A549 (cell line): ENCODE data around the gene TGIF1.
A peak's percentile ranks its signal among the peaks of the same experiment; 100 is the strongest.

Experiments
- CTCF ChIP-seq: fragments of >200 bp; sonication (Bioruptor Twin); formaldehyde crosslinking; IDR thresholded peaks from 3 replicates; pipeline ENCODE4 v1.5.1; 2016
- GATA3 ChIP-seq: IDR thresholded peaks from 2 replicates; pipeline ENCODE4 v1.6.1; 2012; ENCODE audit warnings: borderline replicate concordance
- POLR2A ChIP-seq: IDR thresholded peaks from 2 replicates; pipeline ENCODE4 v1.6.1; 2012; ENCODE audit warnings: mild to moderate bottlenecking, low read length
- TF ChIP-seq, protein P1 (sequence below): fragments of 450-650 bp; IDR thresholded peaks from 2 replicates; pipeline ENCODE4 v1.6.1; 2014; ENCODE audit warnings: antibody characterized with exemption
- TF ChIP-seq, protein P2 (sequence below): fragments of 250-450 bp; sonication (Bioruptor Pico); IDR thresholded peaks from 2 replicates; pipeline ENCODE4 v1.5.0; 2021; ENCODE audit warnings: mild to moderate bottlenecking, moderate library complexity, borderline replicate concordance

GRCh38 chr18:3448838-3449511, 997 bp upstream of the TGIF1 start:
- TF ChIP-seq, protein P1, sequence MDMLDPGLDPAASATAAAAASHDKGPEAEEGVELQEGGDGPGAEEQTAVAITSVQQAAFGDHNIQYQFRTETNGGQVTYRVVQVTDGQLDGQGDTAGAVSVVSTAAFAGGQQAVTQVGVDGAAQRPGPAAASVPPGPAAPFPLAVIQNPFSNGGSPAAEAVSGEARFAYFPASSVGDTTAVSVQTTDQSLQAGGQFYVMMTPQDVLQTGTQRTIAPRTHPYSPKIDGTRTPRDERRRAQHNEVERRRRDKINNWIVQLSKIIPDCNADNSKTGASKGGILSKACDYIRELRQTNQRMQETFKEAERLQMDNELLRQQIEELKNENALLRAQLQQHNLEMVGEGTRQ, result 0 out of 2 replicates have a peak, but pooled peaks have one; percentile 20
- peak; percentile 47 for TF ChIP-seq POLR2A
- TF ChIP-seq, protein P2, sequence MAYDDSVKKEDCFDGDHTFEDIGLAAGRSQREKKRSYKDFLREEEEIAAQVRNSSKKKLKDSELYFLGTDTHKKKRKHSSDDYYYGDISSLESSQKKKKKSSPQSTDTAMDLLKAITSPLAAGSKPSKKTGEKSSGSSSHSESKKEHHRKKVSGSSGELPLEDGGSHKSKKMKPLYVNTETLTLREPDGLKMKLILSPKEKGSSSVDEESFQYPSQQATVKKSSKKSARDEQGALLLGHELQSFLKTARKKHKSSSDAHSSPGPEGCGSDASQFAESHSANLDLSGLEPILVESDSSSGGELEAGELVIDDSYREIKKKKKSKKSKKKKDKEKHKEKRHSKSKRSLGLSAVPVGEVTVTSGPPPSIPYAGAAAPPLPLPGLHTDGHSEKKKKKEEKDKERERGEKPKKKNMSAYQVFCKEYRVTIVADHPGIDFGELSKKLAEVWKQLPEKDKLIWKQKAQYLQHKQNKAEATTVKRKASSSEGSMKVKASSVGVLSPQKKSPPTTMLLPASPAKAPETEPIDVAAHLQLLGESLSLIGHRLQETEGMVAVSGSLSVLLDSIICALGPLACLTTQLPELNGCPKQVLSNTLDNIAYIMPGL, result no peak
- TF ChIP-seq GATA3, result no peak; the same call in 1 of the 2 replicates
- TF ChIP-seq CTCF, result no peak
